ENCODE measurements around the gene CLK1.
"Not testable (repeated sequence)": the region's sequence is repeated elsewhere in the genome, so short reads cannot be mapped to it uniquely, and the experiment has no call there.

CLK1 gene

GRCh38 chr2:200851398-200852248 lies 12.8 kb downstream of the CLK1 start:
- DNase-seq (ENCODE audit: low spot score) = no peak

GRCh38 chr2:200850512-200851256 lies 13.8 kb downstream of the CLK1 start:
- no peak for DNase-seq (ENCODE audit: low spot score)

GRCh38 chr2:200847939-200848338 lies 16.5 kb downstream of the CLK1 start:
- no peak for DNase-seq (ENCODE audit: low spot score)

GRCh38 chr2:200847269-200847668 lies 17.2 kb downstream of the CLK1 start:
- no peak for DNase-seq (ENCODE audit: low spot score)

GRCh38 chr2:200845669-200846325 lies 18.7 kb downstream of the CLK1 start:
- DNase-seq (ENCODE audit: low spot score) = no peak

GRCh38 chr2:200845194-200845593 lies 19.3 kb downstream of the CLK1 start:
- DNase-seq (ENCODE audit: low spot score) = no peak

GRCh38 chr2:200843993-200844948 lies 20.2 kb downstream of the CLK1 start:
- DNase-seq (ENCODE audit: low spot score) = no peak

GRCh38 chr2:200839513-200839912 lies 24.9 kb downstream of the CLK1 start:
- DNase-seq (ENCODE audit: low spot score) = no peak

- DNase-seq (ENCODE audit: low spot score) = no peak
Measured at GRCh38 chr2:200834701-200835100, 29.8 kb downstream of the CLK1 start.

- no peak for DNase-seq (ENCODE audit: low spot score)
Measured at GRCh38 chr2:200829258-200829655, 35.2 kb downstream of the CLK1 start.

GRCh38 chr2:200828572-200829257 lies 35.7 kb downstream of the CLK1 start:
- no peak for DNase-seq (ENCODE audit: low spot score)

- DNase-seq (ENCODE audit: low spot score) = no peak
Measured at GRCh38 chr2:200828104-200828503, 36.4 kb downstream of the CLK1 start.

- DNase-seq (ENCODE audit: low spot score) = no peak
Measured at GRCh38 chr2:200821686-200822245, 42.7 kb downstream of the CLK1 start.

GRCh38 chr2:200820573-200821234 lies 43.8 kb downstream of the CLK1 start:
- no peak for DNase-seq (ENCODE audit: low spot score)

- DNase-seq (ENCODE audit: low spot score) = not testable (repeated sequence)
Measured at GRCh38 chr2:200818732-200819131, 45.7 kb downstream of the CLK1 start.

GRCh38 chr2:200814917-200815316 lies 49.5 kb downstream of the CLK1 start:
- DNase-seq (ENCODE audit: low spot score) = no peak

GRCh38 chr2:200814276-200814815 lies 50.1 kb downstream of the CLK1 start:
- DNase-seq (ENCODE audit: low spot score) = no peak

GRCh38 chr2:200812122-200813022 lies 52.1 kb downstream of the CLK1 start:
- peak; percentile 76 for DNase-seq (ENCODE audit: low spot score)
